Gastroesophageal sphincter (tissue), 3 donors: ENCODE results near the gene ACTA1.

Experiments used
- POLR2A ChIP-seq, 2 donors: fragments of 450-650 bp; IDR thresholded peaks; one replicate each; pipeline ENCODE4 v1.6.1; 2017; ENCODE audit warnings: antibody characterized with exemption in 2 of 2, mild to moderate bottlenecking in 2 of 2, moderate library complexity in 1 of 2
- POLR2AphosphoS5 ChIP-seq: sonication (generic); formaldehyde crosslinking; IDR thresholded peaks from one replicate; pipeline ENCODE4 v1.6.1; 2017; ENCODE audit warnings: antibody characterized with exemption
- TF ChIP-seq, protein P1 (sequence below), 4 experiments: fragments of 200-600 bp in 2 of 4; fragments of 450-650 bp in 2 of 4; sonication (generic) in 1 of 4; IDR thresholded peaks; one replicate each; pipeline ENCODE4 v1.5.1; 2017 to 2019; ENCODE audit warnings: antibody characterized with exemption in 4 of 4, mild to moderate bottlenecking in 2 of 4, moderate library complexity in 2 of 4

DNA sequence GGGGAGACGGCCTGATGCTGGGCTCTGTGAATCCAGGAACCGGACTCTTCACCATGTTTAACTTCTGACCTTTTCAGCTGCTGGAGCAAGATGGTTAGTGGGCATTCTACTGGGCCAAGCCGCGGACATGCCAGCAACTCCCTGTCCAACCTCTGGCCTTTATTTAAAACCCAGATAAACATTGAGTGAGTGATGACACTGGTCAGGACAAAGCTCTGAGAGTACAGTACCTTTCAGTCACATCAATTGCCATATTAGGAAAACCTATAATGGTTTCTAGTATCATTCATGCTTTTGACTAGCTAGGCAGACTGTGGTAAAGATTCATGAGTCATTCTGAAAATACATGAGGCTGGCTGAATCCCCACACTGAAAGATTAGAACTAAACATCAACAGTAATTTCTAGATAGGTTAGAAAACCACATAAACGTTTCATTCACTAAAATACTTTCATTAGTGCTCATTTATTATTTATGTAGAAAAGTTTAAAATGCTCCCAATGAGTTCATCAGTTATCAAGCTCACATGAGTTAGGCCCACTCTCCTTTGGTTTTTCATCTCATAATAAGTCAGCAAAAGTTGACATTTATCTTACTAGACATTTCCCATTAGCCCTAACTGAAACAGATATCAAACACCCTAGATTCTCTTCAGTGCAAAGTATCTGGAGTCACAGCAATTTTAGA, 7.1 kb upstream of the ACTA1 start:
- TF ChIP-seq POLR2A (IDR thresholded peaks at IDR 0.05) (no peak), POLR2AphosphoS5 (no peak)
- TF ChIP-seq, protein P1, sequence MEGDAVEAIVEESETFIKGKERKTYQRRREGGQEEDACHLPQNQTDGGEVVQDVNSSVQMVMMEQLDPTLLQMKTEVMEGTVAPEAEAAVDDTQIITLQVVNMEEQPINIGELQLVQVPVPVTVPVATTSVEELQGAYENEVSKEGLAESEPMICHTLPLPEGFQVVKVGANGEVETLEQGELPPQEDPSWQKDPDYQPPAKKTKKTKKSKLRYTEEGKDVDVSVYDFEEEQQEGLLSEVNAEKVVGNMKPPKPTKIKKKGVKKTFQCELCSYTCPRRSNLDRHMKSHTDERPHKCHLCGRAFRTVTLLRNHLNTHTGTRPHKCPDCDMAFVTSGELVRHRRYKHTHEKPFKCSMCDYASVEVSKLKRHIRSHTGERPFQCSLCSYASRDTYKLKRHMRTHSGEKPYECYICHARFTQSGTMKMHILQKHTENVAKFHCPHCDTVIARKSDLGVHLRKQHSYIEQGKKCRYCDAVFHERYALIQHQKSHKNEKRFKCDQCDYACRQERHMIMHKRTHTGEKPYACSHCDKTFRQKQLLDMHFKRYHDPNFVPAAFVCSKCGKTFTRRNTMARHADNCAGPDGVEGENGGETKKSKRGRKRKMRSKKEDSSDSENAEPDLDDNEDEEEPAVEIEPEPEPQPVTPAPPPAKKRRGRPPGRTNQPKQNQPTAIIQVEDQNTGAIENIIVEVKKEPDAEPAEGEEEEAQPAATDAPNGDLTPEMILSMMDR (IDR thresholded peaks at IDR 0.05) = no peak
